GM12891 (cell line): ENCODE measurements around the gene MX1.

Source experiments
- PAX5 ChIP-seq: IDR thresholded peaks from 2 replicates; pipeline ENCODE4 v1.6.1; 2011; ENCODE audit warnings: low read length, moderate library complexity, mild to moderate bottlenecking; ENCODE audit not compliant: insufficient read depth, severe bottlenecking
- POLR2A ChIP-seq: IDR thresholded peaks from 2 replicates; pipeline ENCODE4 v1.6.1; 2011; ENCODE audit warnings: low read depth, low read length, control low read depth
- POLR2AphosphoS5 ChIP-seq: IDR thresholded peaks from 2 replicates; pipeline ENCODE4 v1.6.1; 2011; ENCODE audit warnings: low read depth, low read length, control low read depth
- TAF1 ChIP-seq: IDR thresholded peaks from 2 replicates; pipeline ENCODE4 v1.6.1; 2011; ENCODE audit warnings: low read depth, low read length, control low read depth

DNA sequence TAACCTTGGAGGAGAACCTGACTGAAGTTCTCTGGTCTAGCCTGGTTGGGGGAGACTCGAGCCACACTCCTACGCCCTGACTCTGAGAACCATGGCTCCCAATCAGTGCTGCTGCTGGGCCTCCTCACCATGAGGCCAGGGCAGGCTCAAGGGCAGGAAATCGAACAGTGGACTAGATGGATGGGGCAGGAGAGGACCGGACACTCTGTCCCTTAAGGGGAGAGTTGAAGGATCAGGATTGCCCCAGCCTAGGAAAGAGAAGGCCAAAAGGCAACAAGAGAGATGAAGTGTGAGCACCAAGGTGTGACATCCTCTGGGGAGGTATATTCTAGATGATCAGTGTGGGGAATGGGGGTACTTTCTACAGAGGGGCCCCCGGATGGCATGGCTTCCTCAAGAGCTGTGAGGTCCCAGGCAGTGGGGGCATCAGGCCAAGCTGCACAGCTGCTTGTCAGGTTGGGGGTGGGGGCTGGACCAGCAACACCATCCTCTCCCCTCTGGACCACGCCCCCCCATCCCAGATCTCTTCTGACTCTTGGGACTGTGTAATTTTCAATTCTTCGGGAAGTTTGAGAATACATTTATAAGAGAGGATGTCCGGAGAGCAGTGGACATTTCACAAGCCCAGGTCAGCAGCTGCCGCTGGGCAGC lies 34.0 kb downstream of the MX1 start:
- TF ChIP-seq POLR2AphosphoS5 (peak; percentile 91), POLR2A (peak; percentile 83), PAX5 (no peak), TAF1 (no peak)
